Transverse colon (tissue), 4 donors: ENCODE measurements around the gene INPP5F. TPM values are rescaled to one million over a fixed set of nuclear protein-coding genes. Genes with fewer than 3 reads are reported as not detected.

Experiments used
- DNase-seq: peaks from one replicate; pipeline ENCODE4 v3.0.0-alpha.2; 2019
- H3K27ac ChIP-seq, 4 donors: fragments of 200-600 bp; sonication (generic); 2 replicates each; pipeline ENCODE4 v1.5.1; 2016 to 2018; ENCODE audit warnings: inconsistent platforms in 4 of 4
- H3K27me3 ChIP-seq: fragments of 200-600 bp; sonication (generic); 2 replicates; pipeline ENCODE4 v1.5.1; 2017; ENCODE audit warnings: inconsistent platforms
- H3K36me3 ChIP-seq, 4 donors: fragments of 200-600 bp; sonication (generic); 2 replicates each; pipeline ENCODE4 v1.5.1; 2017 to 2019; ENCODE audit warnings: inconsistent platforms in 4 of 4
- H3K4me1 ChIP-seq, 4 donors: fragments of 200-600 bp; sonication (generic); 2 replicates each; pipeline ENCODE4 v1.5.1; 2017 to 2020; ENCODE audit warnings: inconsistent platforms in 4 of 4
- H3K4me3 ChIP-seq, 4 donors: fragments of 200-600 bp; sonication (generic); 1 replicate in 1 of 4; 2 replicates in 3 of 4; pipeline versions ENCODE4 v1.5.1 to v1.6.1; 2017 to 2019; ENCODE audit warnings: inconsistent platforms in 4 of 4
- H3K9me3 ChIP-seq, 2 donors: fragments of 200-600 bp; sonication (generic); 2 replicates each; pipeline ENCODE4 v1.5.1; 2017 to 2019; ENCODE audit warnings: inconsistent platforms in 2 of 2
- EP300 ChIP-seq: sonication (generic); formaldehyde crosslinking; IDR thresholded peaks from one replicate; pipeline ENCODE4 v1.6.1; 2017; ENCODE audit warnings: antibody characterized with exemption, low read depth
- POLR2A ChIP-seq: fragments of 450-650 bp; IDR thresholded peaks from one replicate; pipeline ENCODE4 v1.6.1; 2016; ENCODE audit warnings: antibody characterized with exemption, mild to moderate bottlenecking, moderate library complexity
- POLR2AphosphoS5 ChIP-seq, 3 donors: sonication (generic); formaldehyde crosslinking; IDR thresholded peaks; one replicate each; pipeline ENCODE4 v1.6.1; 2016; ENCODE audit warnings: antibody characterized with exemption in 3 of 3
- WGBS, 2 donors: methylation state at CpG; one replicate each; pipeline ENCODE4 v1.1.5; 2018; ENCODE audit warnings: low coverage in 1 of 2; 5-methylcytosine and 5-hydroxymethylcytosine counted together
- in situ Hi-C, 4 donors: fragments of 200-750 bp; cut with MboI; loops; one replicate each; pipeline versions ENCODE4 v1.15.0 to v1.15.1; 2017; ENCODE audit warnings: low sequenced_read_pairs in 3 of 4, low pct_ligation_motif_present in 1 of 4, low pct_unique_long_range_greater_than_20kb in 1 of 4
- intact Hi-C: fragments of 100-400 bp; cut with DNase I; formaldehyde crosslinking; loops from one replicate; pipeline ENCODE4 v1.15.1; 2023; ENCODE audit warnings: low total_unique reads
- total RNA-seq, 4 donors: library from RNA; depleted of rRNA; stranded (reverse); fragments of >200 nt; gene quantifications; one replicate each; pipeline ENCODE4 v1.1.0, GENCODE V29; 2016
- TF ChIP-seq, protein P1 (sequence below), 5 experiments: fragments of 200-600 bp in 3 of 5; fragments of 450-650 bp in 2 of 5; sonication (generic) in 3 of 5; IDR thresholded peaks; 1 replicate in 2 of 5; 2 replicates in 3 of 5; pipeline ENCODE4 v1.5.1; 2016 to 2017; ENCODE audit warnings: antibody characterized with exemption in 5 of 5, inconsistent platforms in 3 of 5, mild to moderate bottlenecking in 2 of 5, moderate library complexity in 1 of 5

Gene INPP5F
- total RNA-seq, 4 donors from 2014 or later: 11.6 to 24.6 (median 16.6) TPM

GRCh38 chr10:119762035-119762434, 36.2 kb downstream of the INPP5F start:
- H3K9me3 ChIP-seq: no peaks in the 10 kb centered on the region
- peaks cover 0 to 16% (median 4%) of the 10 kb centered on the region in 4 donors for H3K4me1 ChIP-seq
- no peaks in the 10 kb centered on the region for H3K36me3 ChIP-seq
- TF ChIP-seq EP300: no peak
- TF ChIP-seq POLR2A: no peak
- no peaks in the 10 kb centered on the region for H3K27me3 ChIP-seq
- H3K27ac ChIP-seq: peak overlapping the region; percentile 57 to 66 (median 66)
- 69 to 84% methylated on average over 2 to 3 of the region's 3 CpGs for WGBS, 2 donors
- no peak for DNase-seq
- in situ Hi-C loops: loop anchor here in 1 of 4 donors (25.0 kb wide), 1 partner anchor 100 kb away; the partner anchor contains the start of gene MCMBP
- H3K4me3 ChIP-seq: no peak overlapping the region
- intact Hi-C loops: no loop called here

DNA sequence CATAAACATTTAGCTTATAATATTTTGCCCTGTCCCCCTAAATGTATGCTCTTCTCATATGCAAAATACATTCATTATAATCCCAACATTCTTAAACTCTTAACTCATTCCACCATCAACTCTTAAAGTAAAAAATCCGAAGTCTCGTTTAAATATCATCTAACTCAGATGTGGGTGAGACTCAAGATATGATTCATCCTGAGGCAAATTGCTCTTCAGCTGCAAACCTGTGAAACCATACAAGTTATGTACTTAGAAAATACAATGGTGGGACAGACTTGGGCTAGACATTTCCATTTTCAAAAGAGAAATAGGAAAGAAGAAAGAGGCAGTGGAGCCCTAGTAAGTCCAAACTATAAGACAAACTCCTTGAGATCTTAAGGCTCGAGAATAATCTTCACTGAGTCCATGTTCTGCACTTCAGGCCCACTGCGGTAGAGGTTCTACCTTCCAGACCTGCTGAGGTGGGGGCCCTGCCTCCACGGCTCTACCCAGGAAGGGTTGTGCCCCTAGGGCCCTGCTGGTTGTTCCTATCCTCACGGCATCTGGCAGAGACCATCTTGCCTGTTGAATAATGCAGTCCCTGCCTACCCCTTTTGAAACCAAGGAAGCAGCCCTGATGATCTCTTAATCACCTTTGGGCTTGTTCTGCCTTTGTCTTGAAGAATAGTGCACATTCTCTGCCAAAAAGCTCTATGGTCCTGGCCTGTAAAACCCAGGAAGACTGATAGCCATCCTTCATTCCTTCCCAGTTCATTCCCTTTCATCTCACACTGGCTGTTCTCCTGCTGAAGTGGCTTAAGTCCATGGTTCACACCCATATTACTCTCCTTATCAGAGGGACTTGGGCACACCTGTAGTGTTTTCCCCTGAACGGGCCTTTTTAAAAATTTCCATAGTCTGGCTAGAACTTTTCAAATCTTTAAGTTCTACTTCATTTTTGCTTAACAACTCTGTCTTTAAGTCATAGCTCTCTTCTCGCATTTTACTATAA, 37.3 kb downstream of the INPP5F start:
- TF ChIP-seq POLR2A (no peak), EP300 (no peak), POLR2AphosphoS5 (IDR thresholded peaks at IDR 0.05) (no peak)
- TF ChIP-seq, protein P1, sequence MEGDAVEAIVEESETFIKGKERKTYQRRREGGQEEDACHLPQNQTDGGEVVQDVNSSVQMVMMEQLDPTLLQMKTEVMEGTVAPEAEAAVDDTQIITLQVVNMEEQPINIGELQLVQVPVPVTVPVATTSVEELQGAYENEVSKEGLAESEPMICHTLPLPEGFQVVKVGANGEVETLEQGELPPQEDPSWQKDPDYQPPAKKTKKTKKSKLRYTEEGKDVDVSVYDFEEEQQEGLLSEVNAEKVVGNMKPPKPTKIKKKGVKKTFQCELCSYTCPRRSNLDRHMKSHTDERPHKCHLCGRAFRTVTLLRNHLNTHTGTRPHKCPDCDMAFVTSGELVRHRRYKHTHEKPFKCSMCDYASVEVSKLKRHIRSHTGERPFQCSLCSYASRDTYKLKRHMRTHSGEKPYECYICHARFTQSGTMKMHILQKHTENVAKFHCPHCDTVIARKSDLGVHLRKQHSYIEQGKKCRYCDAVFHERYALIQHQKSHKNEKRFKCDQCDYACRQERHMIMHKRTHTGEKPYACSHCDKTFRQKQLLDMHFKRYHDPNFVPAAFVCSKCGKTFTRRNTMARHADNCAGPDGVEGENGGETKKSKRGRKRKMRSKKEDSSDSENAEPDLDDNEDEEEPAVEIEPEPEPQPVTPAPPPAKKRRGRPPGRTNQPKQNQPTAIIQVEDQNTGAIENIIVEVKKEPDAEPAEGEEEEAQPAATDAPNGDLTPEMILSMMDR (IDR thresholded peaks at IDR 0.05): no peak
- no peaks in the 10 kb centered on the region for H3K9me3 ChIP-seq
- in situ Hi-C loops: loop anchor here in 1 of 4 donors (25.0 kb wide), 1 partner anchor 99 kb away; the partner anchor contains the start of gene MCMBP
- H3K36me3 ChIP-seq: no peaks in the 10 kb centered on the region
- no peak overlapping the region for H3K4me3 ChIP-seq
- H3K4me1 ChIP-seq: peaks cover 3 to 21% (median 6%) of the 10 kb centered on the region in 4 donors
- 53 to 89% methylated on average over 3 to 8 of the region's 8 CpGs for WGBS, 2 donors
- intact Hi-C loops: no loop called here
- no peaks in the 10 kb centered on the region for H3K27me3 ChIP-seq
- DNase-seq: no peak
- H3K27ac ChIP-seq: peak overlapping the region in 1 of 4 donors; percentile 20

- Histone ChIP-seq H3K9me3 (no peaks in the 10 kb centered on the region), H3K36me3 (no peaks in the 10 kb centered on the region), H3K27me3 (no peaks in the 10 kb centered on the region), H3K4me1 (peaks cover 0 to 24% (median 8%) of the 10 kb centered on the region in 4 donors), H3K27ac (peak overlapping the region; percentile 24 to 77 (median 58)), H3K4me3 (no peak overlapping the region)
- TF ChIP-seq, protein P1 (IDR thresholded peaks at IDR 0.05): no peak
- TF ChIP-seq POLR2A (no peak), POLR2AphosphoS5 (IDR thresholded peaks at IDR 0.05) (no peak), EP300 (no peak)
- 41 to 67% methylated on average over 4 of the region's 4 CpGs for WGBS, 2 donors
- in situ Hi-C loops: loop anchor here in 1 of 4 donors (25.0 kb wide), 1 partner anchor 94 kb away; the partner anchor contains the start of gene MCMBP
- no peak for DNase-seq
- intact Hi-C loops: no loop called here
Observed at GRCh38 chr10:119768455-119769094, 42.7 kb downstream of the INPP5F start.

GRCh38 chr10:119769886-119770285, 44.0 kb downstream of the INPP5F start:
- intact Hi-C loops (no loop called here), in situ Hi-C loops (loop anchor here in 1 of 4 donors (25.0 kb wide), 1 partner anchor 92 kb away; the partner anchor contains the start of gene MCMBP)
- Histone ChIP-seq H3K27me3 (no peaks in the 10 kb centered on the region), H3K27ac (peak overlapping the region; percentile 24 to 77 (median 58)), H3K9me3 (no peaks in the 10 kb centered on the region), H3K36me3 (no peaks in the 10 kb centered on the region), H3K4me3 (no peak overlapping the region), H3K4me1 (peaks cover 0 to 24% (median 8%) of the 10 kb centered on the region in 4 donors)
- no peak for TF ChIP-seq EP300
- TF ChIP-seq, protein P1 (IDR thresholded peaks at IDR 0.05): no peak
- no peak for TF ChIP-seq POLR2A
- TF ChIP-seq POLR2AphosphoS5 (IDR thresholded peaks at IDR 0.05): no peak
- 64 to 78% methylated on average over 2 of the region's 2 CpGs for WGBS, 2 donors
- no peak for DNase-seq
